Neural progenitor cell (in vitro differentiated cells): Measurements from ENCODE around the gene PDCL2. TPM values are rescaled to one million over a fixed set of nuclear protein-coding genes. Genes with fewer than 3 reads are reported as not detected.
A peak's percentile ranks its signal among the peaks of the same experiment; 100 is the strongest.

Source experiments
- DNase-seq: peaks from one replicate; pipeline ENCODE4 v3.0.0-alpha.2; 2016; ENCODE audit warnings: low spot score
- H2AFZ ChIP-seq: fragments of 200-600 bp; sonication (generic); replicated peaks from 2 replicates; pipeline ENCODE4 v1.6.1; 2016; ENCODE audit warnings: antibody characterized with exemption
- H3F3A ChIP-seq: fragments of 200-600 bp; sonication (generic); 2 replicates; pipeline ENCODE4 v1.6.1; 2016; ENCODE audit warnings: antibody characterized with exemption, low read depth
- H3K27ac ChIP-seq: fragments of 200-600 bp; sonication (generic); 2 replicates; pipeline ENCODE4 v1.5.1; 2016; ENCODE audit warnings: mild to moderate bottlenecking
- H3K27me3 ChIP-seq: fragments of 200-600 bp; sonication (generic); 2 replicates; pipeline ENCODE4 v1.6.1; 2016; ENCODE audit warnings: mild to moderate bottlenecking, moderate library complexity
- H3K36me3 ChIP-seq: fragments of 200-600 bp; sonication (generic); 2 replicates; pipeline ENCODE4 v1.5.1; 2016
- H3K4me1 ChIP-seq: fragments of 200-600 bp; sonication (generic); 2 replicates; pipeline ENCODE4 v1.6.1; 2016; ENCODE audit warnings: mixed run types
- H3K4me2 ChIP-seq: fragments of 200-600 bp; sonication (generic); 2 replicates; pipeline ENCODE4 v1.6.1; 2016
- H3K4me3 ChIP-seq: fragments of 200-600 bp; sonication (generic); 2 replicates; pipeline ENCODE4 v1.5.1; 2016
- H3K79me2 ChIP-seq: fragments of 200-600 bp; sonication (generic); 2 replicates; pipeline ENCODE4 v1.6.1; 2016; ENCODE audit warnings: low read depth
- H3K9ac ChIP-seq: fragments of 200-600 bp; sonication (generic); 2 replicates; pipeline ENCODE4 v1.6.1; 2016
- H3K9me3 ChIP-seq: fragments of 200-600 bp; sonication (generic); 2 replicates; pipeline ENCODE4 v1.5.1; 2016; ENCODE audit warnings: low read depth
- H4K20me1 ChIP-seq: fragments of 200-600 bp; sonication (generic); 2 replicates; pipeline ENCODE4 v1.6.1; 2016; ENCODE audit warnings: low read depth
- H3K27ac Mint-ChIP-seq: 3 replicates; pipeline ENCODE4 v1.8.0; 2021; ENCODE audit warnings: mixed read lengths
- H3K27me3 Mint-ChIP-seq: 2 replicates; pipeline ENCODE4 v1.8.0; 2022; ENCODE audit warnings: low read depth, mild to moderate bottlenecking, inconsistent platforms, moderate library complexity, mixed read lengths; ENCODE audit not compliant: insufficient read depth
- H3K36me3 Mint-ChIP-seq: 3 replicates; pipeline ENCODE4 v1.8.0; 2021; ENCODE audit warnings: mixed read lengths
- H3K4me1 Mint-ChIP-seq: 3 replicates; pipeline ENCODE4 v1.8.0; 2021; ENCODE audit warnings: mixed read lengths
- H3K4me3 Mint-ChIP-seq: 3 replicates; pipeline ENCODE4 v1.8.0; 2021; ENCODE audit warnings: mild to moderate bottlenecking, moderate library complexity, mixed read lengths
- H3K9me3 Mint-ChIP-seq: 3 replicates; pipeline ENCODE4 v1.8.0; 2020; ENCODE audit warnings: mixed read lengths
- CTCF ChIP-seq: fragments of 200-600 bp; sonication (generic); IDR thresholded peaks from 2 replicates; pipeline ENCODE4 v1.5.1; 2017; ENCODE audit warnings: antibody characterized with exemption, mild to moderate bottlenecking
- EZH2 ChIP-seq: fragments of 200-600 bp; sonication (generic); IDR thresholded peaks from 2 replicates; pipeline ENCODE4 v1.6.1; 2017; ENCODE audit warnings: antibody characterized with exemption, mild to moderate bottlenecking, moderate library complexity
- EZH2phosphoT487 ChIP-seq: fragments of 200-600 bp; sonication (generic); IDR thresholded peaks from 2 replicates; pipeline ENCODE4 v1.6.1; 2017; ENCODE audit warnings: antibody characterized with exemption
- total RNA-seq: library from RNA; depleted of rRNA; stranded (reverse); fragments of >200 nt; gene quantifications from 2 replicates; pipeline ENCODE4 v1.2.3, GENCODE V29; 2015; ENCODE audit warnings: low replicate concordance

The PDCL2 gene
- total RNA-seq, 1 donor from 2014 or later = not detected

- Histone ChIP-seq H3K79me2 (no peaks in the 10 kb centered on the region), H2AFZ (no peak overlapping the region), H3K4me2 (no peak overlapping the region), H3F3A (peaks cover 8% of the 10 kb centered on the region), H4K20me1 (no peaks in the 10 kb centered on the region), H3K27ac (no peak overlapping the region), H3K4me3 (no peak overlapping the region), H3K9ac (no peak overlapping the region), H3K9me3 (no peaks in the 10 kb centered on the region), H3K27me3 (no peaks in the 10 kb centered on the region), H3K4me1 (peaks cover 2% of the 10 kb centered on the region), H3K36me3 (no peaks in the 10 kb centered on the region)
- Mint-ChIP-seq H3K27ac (no peak overlapping the region), H3K27me3 (no peaks in the 10 kb centered on the region), H3K4me3 (no peak overlapping the region), H3K36me3 (no peaks in the 10 kb centered on the region), H3K4me1 (peaks cover 5% of the 10 kb centered on the region), H3K9me3 (no peaks in the 10 kb centered on the region)
- no peak for TF ChIP-seq CTCF
- TF ChIP-seq EZH2 = no peak
- TF ChIP-seq EZH2phosphoT487 = no peak
- no peak for DNase-seq
Observed at GRCh38 chr4:55608591-55608990, 16.5 kb upstream of the PDCL2 start.

- no peaks in the 10 kb centered on the region for H3K36me3 Mint-ChIP-seq
- peak overlapping the region; percentile 18 for H3K27ac Mint-ChIP-seq
- TF ChIP-seq EZH2 = no peak
- no peak for TF ChIP-seq EZH2phosphoT487
- TF ChIP-seq CTCF = no peak
- H3K27me3 ChIP-seq = no peaks in the 10 kb centered on the region
- no peak overlapping the region for H3K9ac ChIP-seq
- H3K9me3 ChIP-seq = no peaks in the 10 kb centered on the region
- no peaks in the 10 kb centered on the region for H3K4me1 ChIP-seq
- no peak overlapping the region for H2AFZ ChIP-seq
- H3K4me3 Mint-ChIP-seq = no peak overlapping the region
- no peaks in the 10 kb centered on the region for H3K9me3 Mint-ChIP-seq
- no peak overlapping the region for H3K4me2 ChIP-seq
- H3F3A ChIP-seq = peaks cover 8% of the 10 kb centered on the region
- H3K4me3 ChIP-seq = no peak overlapping the region
- no peak overlapping the region for H3K27ac ChIP-seq
- H3K4me1 Mint-ChIP-seq = peaks cover 4% of the 10 kb centered on the region
- no peaks in the 10 kb centered on the region for H3K36me3 ChIP-seq
- H3K27me3 Mint-ChIP-seq = no peaks in the 10 kb centered on the region
- H3K79me2 ChIP-seq = no peaks in the 10 kb centered on the region
- peak; percentile 2 for DNase-seq
- H4K20me1 ChIP-seq = no peaks in the 10 kb centered on the region
Observed at GRCh38 chr4:55604996-55605395, 13.0 kb upstream of the PDCL2 start.

DNA sequence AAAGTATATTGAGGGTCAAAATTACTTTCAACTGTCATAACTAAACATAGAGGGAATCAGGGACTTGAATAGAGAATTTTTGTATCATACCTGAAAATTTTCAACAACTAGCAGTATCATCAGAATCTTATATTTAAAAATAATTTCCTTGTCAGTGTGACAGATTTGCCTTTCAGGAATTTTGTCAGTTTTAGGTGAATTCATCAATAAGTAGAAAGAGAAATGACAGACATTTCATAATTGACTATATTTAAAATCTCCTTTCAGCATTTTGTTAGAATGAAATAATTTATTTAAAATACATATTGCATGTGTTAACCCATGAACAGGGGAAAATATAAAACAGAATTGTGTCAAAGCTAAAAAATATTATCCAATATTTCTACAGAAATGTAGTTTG, 8.6 kb upstream of the PDCL2 start:
- no peaks in the 10 kb centered on the region for H3K9me3 ChIP-seq
- H2AFZ ChIP-seq = no peak overlapping the region
- no peak overlapping the region for H3K27ac ChIP-seq
- no peak overlapping the region for H3K4me2 ChIP-seq
- no peaks in the 10 kb centered on the region for H3K36me3 ChIP-seq
- peaks cover 8% of the 10 kb centered on the region for H3F3A ChIP-seq
- DNase-seq = no peak
- no peaks in the 10 kb centered on the region for H3K27me3 ChIP-seq
- H4K20me1 ChIP-seq = no peaks in the 10 kb centered on the region
- no peak overlapping the region for H3K27ac Mint-ChIP-seq
- TF ChIP-seq EZH2phosphoT487 (no peak), EZH2 (no peak), CTCF (no peak)
- H3K4me1 ChIP-seq = no peaks in the 10 kb centered on the region
- no peak overlapping the region for H3K9ac ChIP-seq
- H3K27me3 Mint-ChIP-seq = no peaks in the 10 kb centered on the region
- H3K79me2 ChIP-seq = no peaks in the 10 kb centered on the region
- H3K4me3 ChIP-seq = no peak overlapping the region
- H3K4me1 Mint-ChIP-seq = no peaks in the 10 kb centered on the region
- no peaks in the 10 kb centered on the region for H3K9me3 Mint-ChIP-seq
- no peak overlapping the region for H3K4me3 Mint-ChIP-seq
- H3K36me3 Mint-ChIP-seq = peaks cover 2% of the 10 kb centered on the region

DNA sequence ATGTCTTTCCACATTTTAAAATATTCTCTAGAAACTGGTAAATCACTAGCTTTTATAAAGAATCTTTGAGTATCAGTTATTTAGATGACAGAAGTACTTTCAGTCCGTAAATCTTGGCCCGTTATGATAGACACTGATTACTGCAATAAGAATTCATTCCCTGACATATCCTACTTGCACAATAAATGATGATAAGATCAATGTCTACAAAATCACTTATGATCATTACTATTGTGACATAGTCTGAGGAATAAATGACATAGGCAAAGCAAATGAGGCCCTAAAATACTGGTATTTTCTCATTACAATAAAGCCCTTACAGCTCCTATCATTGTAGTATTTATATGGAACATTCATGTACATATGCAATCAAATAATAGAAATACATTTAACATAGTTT, 6.6 kb upstream of the PDCL2 start:
- Histone ChIP-seq H3F3A (no peaks in the 10 kb centered on the region), H3K36me3 (no peaks in the 10 kb centered on the region), H3K4me3 (no peak overlapping the region), H3K79me2 (no peaks in the 10 kb centered on the region), H3K27me3 (no peaks in the 10 kb centered on the region), H4K20me1 (no peaks in the 10 kb centered on the region), H2AFZ (no peak overlapping the region), H3K9me3 (no peaks in the 10 kb centered on the region), H3K9ac (no peak overlapping the region), H3K4me1 (no peaks in the 10 kb centered on the region), H3K4me2 (no peak overlapping the region), H3K27ac (no peak overlapping the region)
- Mint-ChIP-seq H3K9me3 (no peaks in the 10 kb centered on the region), H3K4me1 (no peaks in the 10 kb centered on the region), H3K27me3 (no peaks in the 10 kb centered on the region), H3K36me3 (peaks cover 2% of the 10 kb centered on the region), H3K4me3 (no peak overlapping the region), H3K27ac (no peak overlapping the region)
- no peak for TF ChIP-seq EZH2
- TF ChIP-seq CTCF = no peak
- no peak for TF ChIP-seq EZH2phosphoT487
- DNase-seq = no peak
